Lower lobe of right lung (tissue), 2 donors: ENCODE data around the gene PRCD. TPM values are rescaled to one million over a fixed set of nuclear protein-coding genes. Genes with fewer than 3 reads are reported as not detected.
A peak's percentile ranks its signal among the peaks of the same experiment; 100 is the strongest.
"Not testable (repeated sequence)": the region's sequence is repeated elsewhere in the genome, so short reads cannot be mapped to it uniquely, and the experiment has no call there.

Experiments
- ATAC-seq, 2 donors: fragments of 200-7000 bp; cut with Tn5 transposase; one replicate each; pipeline ENCODE4 v1.9.1; 2020 to 2022; ENCODE audit warnings: mild to moderate bottlenecking in 2 of 2, moderate library complexity in 2 of 2
- DNase-seq: peaks from one replicate; pipeline ENCODE4 v3.0.0-alpha.2; 2020
- H3K27ac ChIP-seq: fragments of 200-600 bp; one replicate; pipeline ENCODE4 v1.8.0; 2022
- H3K27me3 ChIP-seq: fragments of 200-600 bp; one replicate; pipeline ENCODE4 v1.8.0; 2022; ENCODE audit warnings: low read depth
- H3K36me3 ChIP-seq: fragments of 200-600 bp; one replicate; pipeline ENCODE4 v1.8.0; 2022; ENCODE audit warnings: mild to moderate bottlenecking
- H3K4me1 ChIP-seq: fragments of 200-600 bp; one replicate; pipeline ENCODE4 v1.8.0; 2022
- H3K4me3 ChIP-seq: fragments of 200-600 bp; one replicate; pipeline ENCODE4 v1.8.0; 2022; ENCODE audit warnings: mild to moderate bottlenecking
- H3K9me3 ChIP-seq: fragments of 200-600 bp; one replicate; pipeline ENCODE4 v1.8.0; 2022
- CTCF ChIP-seq: fragments of 200-600 bp; IDR thresholded peaks from one replicate; pipeline ENCODE4 v1.8.0; 2022; ENCODE audit warnings: antibody characterized with exemption, mild to moderate bottlenecking
- intact Hi-C: fragments of 100-400 bp; cut with DNase I; formaldehyde crosslinking; loops from one replicate; pipeline ENCODE4 v1.11.0; 2022
- total RNA-seq: library from RNA; stranded (reverse); fragmentation: NEBNext Ultra II Directional; extraction: Animal tissue kit (Norgen Biotek cat#: 25700); gene quantifications from one replicate; pipeline ENCODE4 v1.2.1, GENCODE V29; 2021
- donor health status: DM: no; HTN: yes; CAD: no; lungs with severe emphysema.

Gene PRCD
- total RNA-seq, 1 donor from 2014 or later: 8.2 TPM

GRCh38 chr17:76560036-76560876 lies 20.4 kb downstream of the PRCD start:
- no peak for ATAC-seq
- Histone ChIP-seq H3K4me1 (peaks cover 62% of the 10 kb centered on the region), H3K27me3 (no peaks in the 10 kb centered on the region), H3K27ac (peak overlapping the region; percentile 34), H3K36me3 (peaks cover 29% of the 10 kb centered on the region), H3K9me3 (no peaks in the 10 kb centered on the region), H3K4me3 (peak overlapping the region; percentile 87)
- DNase-seq: no peak
- no peak for TF ChIP-seq CTCF
- intact Hi-C loops: no loop called here

- Histone ChIP-seq H3K9me3 (no peaks in the 10 kb centered on the region), H3K27me3 (no peaks in the 10 kb centered on the region), H3K4me1 (peaks cover 62% of the 10 kb centered on the region), H3K4me3 (peak overlapping the region; percentile 18), H3K36me3 (peaks cover 35% of the 10 kb centered on the region), H3K27ac (peak overlapping the region; percentile 34)
- TF ChIP-seq CTCF: no peak
- DNase-seq: no peak
- ATAC-seq: no peak
- intact Hi-C loops: no loop called here
These were observed 21.0 kb downstream of the PRCD start for GRCh38 chr17:76560877-76561221.

DNA sequence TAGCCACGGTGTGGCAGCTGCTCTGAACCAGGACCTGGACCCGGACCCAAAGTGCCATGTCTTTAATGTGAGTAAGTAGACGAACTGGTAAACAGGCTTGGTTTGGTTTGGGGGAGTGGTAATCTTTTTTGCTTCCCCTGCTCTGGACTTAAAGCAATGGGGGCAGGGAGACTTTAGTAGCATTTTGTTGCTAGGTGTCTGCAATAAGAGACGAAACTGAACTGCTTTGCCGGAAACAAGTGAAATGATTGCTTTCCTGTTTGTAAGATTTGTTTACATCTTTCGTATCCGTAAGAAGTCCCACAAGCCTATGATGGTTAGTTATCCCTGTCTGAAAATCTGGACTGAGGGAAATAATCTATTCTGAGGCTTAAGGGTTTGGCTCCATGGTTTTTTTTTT lies 21.5 kb downstream of the PRCD start:
- peaks cover 40% of the 10 kb centered on the region for H3K36me3 ChIP-seq
- H3K27me3 ChIP-seq: no peaks in the 10 kb centered on the region
- peaks cover 60% of the 10 kb centered on the region for H3K4me1 ChIP-seq
- no peak for TF ChIP-seq CTCF
- peak overlapping the region; percentile 34 for H3K27ac ChIP-seq
- no peak for DNase-seq
- H3K4me3 ChIP-seq: peak overlapping the region; percentile 18
- intact Hi-C loops: no loop called here
- no peaks in the 10 kb centered on the region for H3K9me3 ChIP-seq
- no peak for ATAC-seq

- Histone ChIP-seq H3K4me3 (peak overlapping the region; percentile 18), H3K36me3 (peaks cover 41% of the 10 kb centered on the region), H3K27me3 (no peaks in the 10 kb centered on the region), H3K27ac (peak overlapping the region; percentile 34), H3K9me3 (no peaks in the 10 kb centered on the region), H3K4me1 (peaks cover 60% of the 10 kb centered on the region)
- ATAC-seq (peak; percentile 7 to 41), DNase-seq (no peak)
- intact Hi-C loops: no loop called here
- TF ChIP-seq CTCF: no peak
These were observed 22.0 kb downstream of the PRCD start for GRCh38 chr17:76561799-76562268.

GRCh38 chr17:76562734-76563148 lies 22.9 kb downstream of the PRCD start:
- Histone ChIP-seq H3K27ac (peak overlapping the region; percentile 10), H3K27me3 (no peaks in the 10 kb centered on the region), H3K36me3 (peaks cover 41% of the 10 kb centered on the region), H3K4me1 (peaks cover 65% of the 10 kb centered on the region), H3K9me3 (no peaks in the 10 kb centered on the region), H3K4me3 (no peak overlapping the region)
- intact Hi-C loops: no loop called here
- DNase-seq (no peak), ATAC-seq (peak in 1 of 2 donors; percentile 16)
- TF ChIP-seq CTCF: no peak

GRCh38 chr17:76563359-76563758 lies 23.5 kb downstream of the PRCD start:
- H3K4me1 ChIP-seq: peaks cover 62% of the 10 kb centered on the region
- ATAC-seq, H3K27ac ChIP-seq, intact Hi-C loops, DNase-seq, H3K9me3 ChIP-seq, H3K27me3 ChIP-seq, H3K4me3 ChIP-seq: not testable (repeated sequence)
- H3K36me3 ChIP-seq: peaks cover 41% of the 10 kb centered on the region

- H3K27me3 ChIP-seq, H3K9me3 ChIP-seq, ATAC-seq, intact Hi-C loops, DNase-seq, H3K27ac ChIP-seq, H3K4me3 ChIP-seq: not testable (repeated sequence)
- Histone ChIP-seq H3K36me3 (peaks cover 41% of the 10 kb centered on the region), H3K4me1 (peaks cover 44% of the 10 kb centered on the region)
These were observed 25.3 kb downstream of the PRCD start for GRCh38 chr17:76564991-76565727.
